ENCODE data around the gene PHLPP1.
A peak's percentile ranks its signal among the peaks of the same experiment; 100 is the strongest.

DNA sequence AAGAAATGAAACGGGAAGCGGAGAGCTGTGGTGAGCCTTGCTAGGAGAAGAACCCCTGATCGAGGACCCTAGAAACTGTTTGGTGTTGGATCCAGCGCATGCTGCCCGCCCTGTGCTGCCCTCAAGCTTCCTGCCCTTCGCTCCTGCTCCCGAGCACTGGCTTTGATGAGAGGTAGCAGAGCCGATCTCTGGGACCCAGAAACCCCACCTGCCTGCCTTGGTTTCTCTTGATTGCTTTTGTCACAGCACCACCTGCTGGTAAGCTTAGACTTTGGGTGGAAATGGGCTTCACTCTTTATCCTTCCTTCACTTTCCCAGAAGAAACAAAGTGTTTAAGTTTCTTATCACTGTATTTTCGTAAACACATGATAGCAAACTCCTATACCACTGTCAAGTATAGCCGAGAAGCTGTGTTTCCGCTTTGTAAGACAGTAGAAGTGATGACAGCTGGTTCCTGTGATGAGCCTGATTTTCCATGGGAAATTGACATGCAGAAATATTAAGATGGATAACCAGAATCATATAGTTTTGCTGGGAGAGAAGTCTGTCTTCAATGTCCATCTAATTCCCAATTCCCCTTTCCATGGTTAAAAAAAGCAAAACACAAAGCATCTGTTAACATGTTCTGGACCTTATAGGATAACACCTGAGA is 267.4 kb downstream of the PHLPP1 start:
- TF ChIP-seq, protein P1, sequence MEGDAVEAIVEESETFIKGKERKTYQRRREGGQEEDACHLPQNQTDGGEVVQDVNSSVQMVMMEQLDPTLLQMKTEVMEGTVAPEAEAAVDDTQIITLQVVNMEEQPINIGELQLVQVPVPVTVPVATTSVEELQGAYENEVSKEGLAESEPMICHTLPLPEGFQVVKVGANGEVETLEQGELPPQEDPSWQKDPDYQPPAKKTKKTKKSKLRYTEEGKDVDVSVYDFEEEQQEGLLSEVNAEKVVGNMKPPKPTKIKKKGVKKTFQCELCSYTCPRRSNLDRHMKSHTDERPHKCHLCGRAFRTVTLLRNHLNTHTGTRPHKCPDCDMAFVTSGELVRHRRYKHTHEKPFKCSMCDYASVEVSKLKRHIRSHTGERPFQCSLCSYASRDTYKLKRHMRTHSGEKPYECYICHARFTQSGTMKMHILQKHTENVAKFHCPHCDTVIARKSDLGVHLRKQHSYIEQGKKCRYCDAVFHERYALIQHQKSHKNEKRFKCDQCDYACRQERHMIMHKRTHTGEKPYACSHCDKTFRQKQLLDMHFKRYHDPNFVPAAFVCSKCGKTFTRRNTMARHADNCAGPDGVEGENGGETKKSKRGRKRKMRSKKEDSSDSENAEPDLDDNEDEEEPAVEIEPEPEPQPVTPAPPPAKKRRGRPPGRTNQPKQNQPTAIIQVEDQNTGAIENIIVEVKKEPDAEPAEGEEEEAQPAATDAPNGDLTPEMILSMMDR (IDR thresholded peaks at IDR 0.05; ENCODE audit: insufficient read depth, low read length, poor library complexity, severe bottlenecking), result peak; percentile 94
- TF ChIP-seq EZH2phosphoT487 (conservative IDR thresholded peaks at IDR 0.05; ENCODE audit: low read length), result no peak
